ENCODE data around the gene DNAJC16. TPM values are rescaled to one million over a fixed set of nuclear protein-coding genes. Genes with fewer than 3 reads are reported as not detected.
A peak's percentile ranks its signal among the peaks of the same experiment; 100 is the strongest.

The DNAJC16 gene
- total RNA-seq, 4 donors from 2014 or later, result 17.2 to 24.8 (median 19.7) TPM

DNA sequence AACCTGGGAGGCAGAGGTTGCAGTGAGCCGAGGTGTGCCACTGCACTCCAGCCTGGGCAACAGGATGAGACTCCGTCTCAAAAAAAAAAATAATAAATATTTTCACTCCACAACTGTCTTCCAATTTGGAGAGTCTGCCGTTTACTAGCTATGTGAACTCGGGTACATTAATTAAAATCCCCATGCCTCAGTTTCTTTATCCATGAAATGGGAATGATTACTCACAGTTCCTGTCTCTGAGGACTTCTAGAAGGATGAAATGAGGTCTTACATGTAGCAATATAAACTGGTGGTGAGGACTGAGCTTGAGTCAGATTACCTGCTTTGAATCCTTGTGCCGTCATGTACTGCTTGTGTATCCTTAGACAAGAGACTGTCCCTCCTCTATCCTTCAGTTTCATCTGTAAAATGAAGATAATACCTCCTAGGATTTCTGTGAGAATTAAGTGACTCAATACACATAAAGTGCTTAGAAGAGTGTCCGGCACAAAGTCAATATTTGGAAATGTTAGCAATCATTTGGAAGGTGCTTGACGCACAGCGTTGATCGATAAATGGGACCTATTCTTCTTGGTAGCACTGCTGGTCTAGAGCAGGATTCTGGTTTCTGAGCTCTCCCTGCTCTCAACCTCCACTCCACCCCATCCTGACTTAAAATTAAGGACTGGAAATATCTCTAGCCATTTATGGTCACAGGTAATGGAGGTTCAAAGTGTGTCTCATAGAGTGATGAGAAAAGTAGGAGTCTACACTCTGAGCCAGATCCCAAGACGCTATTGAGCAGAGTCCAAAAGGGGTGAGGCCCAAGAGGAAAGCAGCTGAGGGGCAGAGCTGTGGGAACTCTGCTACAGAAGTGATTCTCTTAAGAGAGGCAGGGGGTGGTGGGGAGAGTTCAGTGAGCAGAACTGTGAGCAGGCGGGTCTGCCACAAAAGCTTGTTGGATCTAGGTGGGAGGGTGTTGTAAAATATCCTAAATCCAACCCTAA, 79.0 kb downstream of the DNAJC16 start:
- Histone ChIP-seq H3K27me3 (no peaks in the 10 kb centered on the region), H3K27ac (no peak overlapping the region), H3K4me1 (peaks cover 19% of the 10 kb centered on the region), H3K4me3 (no peak overlapping the region), H3K36me3 (no peaks in the 10 kb centered on the region), H3K9me3 (no peaks in the 10 kb centered on the region)
- 88% methylated on average over 11 of the region's 11 CpGs for WGBS
- TF ChIP-seq POLR2A (IDR thresholded peaks at IDR 0.05) (no peak), POLR2AphosphoS5 (IDR thresholded peaks at IDR 0.05) (no peak)
- TF ChIP-seq, protein P1, sequence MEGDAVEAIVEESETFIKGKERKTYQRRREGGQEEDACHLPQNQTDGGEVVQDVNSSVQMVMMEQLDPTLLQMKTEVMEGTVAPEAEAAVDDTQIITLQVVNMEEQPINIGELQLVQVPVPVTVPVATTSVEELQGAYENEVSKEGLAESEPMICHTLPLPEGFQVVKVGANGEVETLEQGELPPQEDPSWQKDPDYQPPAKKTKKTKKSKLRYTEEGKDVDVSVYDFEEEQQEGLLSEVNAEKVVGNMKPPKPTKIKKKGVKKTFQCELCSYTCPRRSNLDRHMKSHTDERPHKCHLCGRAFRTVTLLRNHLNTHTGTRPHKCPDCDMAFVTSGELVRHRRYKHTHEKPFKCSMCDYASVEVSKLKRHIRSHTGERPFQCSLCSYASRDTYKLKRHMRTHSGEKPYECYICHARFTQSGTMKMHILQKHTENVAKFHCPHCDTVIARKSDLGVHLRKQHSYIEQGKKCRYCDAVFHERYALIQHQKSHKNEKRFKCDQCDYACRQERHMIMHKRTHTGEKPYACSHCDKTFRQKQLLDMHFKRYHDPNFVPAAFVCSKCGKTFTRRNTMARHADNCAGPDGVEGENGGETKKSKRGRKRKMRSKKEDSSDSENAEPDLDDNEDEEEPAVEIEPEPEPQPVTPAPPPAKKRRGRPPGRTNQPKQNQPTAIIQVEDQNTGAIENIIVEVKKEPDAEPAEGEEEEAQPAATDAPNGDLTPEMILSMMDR (IDR thresholded peaks at IDR 0.05), result no peak
- DNase-seq (ENCODE audit: low spot score in 2 of 2), result no peak

DNA sequence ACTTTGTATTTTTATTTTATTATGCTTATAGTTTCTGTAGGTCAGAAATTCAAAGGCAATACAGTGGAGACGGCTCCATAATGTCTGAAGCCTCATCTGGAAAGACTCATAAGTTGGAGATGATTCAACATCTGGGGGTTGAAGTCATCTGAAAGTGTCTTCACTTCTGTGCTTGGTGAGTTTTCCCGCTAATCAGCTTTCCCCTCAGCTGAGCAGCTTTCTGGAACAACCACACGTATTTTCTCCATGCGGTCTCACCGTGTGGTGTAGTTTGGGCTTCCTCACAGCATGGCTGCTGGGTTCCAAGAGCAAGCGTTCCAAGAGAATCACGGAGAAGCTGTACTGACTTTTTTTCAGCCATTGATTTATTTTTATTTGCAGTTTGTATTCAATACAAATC, 83.0 kb downstream of the DNAJC16 start:
- H3K27me3 ChIP-seq, result no peaks in the 10 kb centered on the region
- no peak for DNase-seq (ENCODE audit: low spot score in 2 of 2)
- no peak overlapping the region for H3K27ac ChIP-seq
- H3K4me3 ChIP-seq, result no peak overlapping the region
- 82% methylated on average over 7 of the region's 7 CpGs for WGBS
- no peaks in the 10 kb centered on the region for H3K9me3 ChIP-seq
- no peaks in the 10 kb centered on the region for H3K36me3 ChIP-seq
- TF ChIP-seq POLR2A (IDR thresholded peaks at IDR 0.05), result no peak
- H3K4me1 ChIP-seq, result no peaks in the 10 kb centered on the region

DNA sequence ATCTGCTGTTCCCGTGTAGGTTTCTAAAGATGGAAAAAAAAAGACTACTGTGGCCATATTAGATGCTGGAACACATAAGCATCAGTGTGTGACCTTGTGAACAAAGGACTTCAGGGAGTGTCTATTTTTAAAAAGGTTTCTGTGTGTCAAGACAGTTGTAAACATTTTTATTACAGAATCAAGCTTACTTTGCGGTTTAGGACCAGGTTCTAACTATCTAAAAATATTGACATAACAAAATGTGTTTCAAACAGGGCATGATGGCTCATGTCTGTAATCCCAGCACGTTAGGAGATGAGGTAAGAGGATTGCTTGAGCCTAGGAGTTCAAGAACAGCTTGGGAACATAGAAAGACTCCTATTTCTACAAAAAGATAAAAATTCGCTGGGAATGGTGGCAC, 83.5 kb downstream of the DNAJC16 start:
- WGBS, result 57% methylated on average over 4 of the region's 4 CpGs
- H3K27me3 ChIP-seq, result no peaks in the 10 kb centered on the region
- H3K9me3 ChIP-seq, result no peaks in the 10 kb centered on the region
- no peaks in the 10 kb centered on the region for H3K4me1 ChIP-seq
- DNase-seq (ENCODE audit: low spot score in 2 of 2), result no peak
- H3K27ac ChIP-seq, result no peak overlapping the region
- no peak overlapping the region for H3K4me3 ChIP-seq
- TF ChIP-seq, protein P1 (IDR thresholded peaks at IDR 0.05), result no peak
- no peak for TF ChIP-seq POLR2AphosphoS5 (IDR thresholded peaks at IDR 0.05)
- no peak for TF ChIP-seq EP300 (IDR thresholded peaks at IDR 0.05)
- TF ChIP-seq POLR2A (IDR thresholded peaks at IDR 0.05), result no peak
- no peaks in the 10 kb centered on the region for H3K36me3 ChIP-seq

DNA sequence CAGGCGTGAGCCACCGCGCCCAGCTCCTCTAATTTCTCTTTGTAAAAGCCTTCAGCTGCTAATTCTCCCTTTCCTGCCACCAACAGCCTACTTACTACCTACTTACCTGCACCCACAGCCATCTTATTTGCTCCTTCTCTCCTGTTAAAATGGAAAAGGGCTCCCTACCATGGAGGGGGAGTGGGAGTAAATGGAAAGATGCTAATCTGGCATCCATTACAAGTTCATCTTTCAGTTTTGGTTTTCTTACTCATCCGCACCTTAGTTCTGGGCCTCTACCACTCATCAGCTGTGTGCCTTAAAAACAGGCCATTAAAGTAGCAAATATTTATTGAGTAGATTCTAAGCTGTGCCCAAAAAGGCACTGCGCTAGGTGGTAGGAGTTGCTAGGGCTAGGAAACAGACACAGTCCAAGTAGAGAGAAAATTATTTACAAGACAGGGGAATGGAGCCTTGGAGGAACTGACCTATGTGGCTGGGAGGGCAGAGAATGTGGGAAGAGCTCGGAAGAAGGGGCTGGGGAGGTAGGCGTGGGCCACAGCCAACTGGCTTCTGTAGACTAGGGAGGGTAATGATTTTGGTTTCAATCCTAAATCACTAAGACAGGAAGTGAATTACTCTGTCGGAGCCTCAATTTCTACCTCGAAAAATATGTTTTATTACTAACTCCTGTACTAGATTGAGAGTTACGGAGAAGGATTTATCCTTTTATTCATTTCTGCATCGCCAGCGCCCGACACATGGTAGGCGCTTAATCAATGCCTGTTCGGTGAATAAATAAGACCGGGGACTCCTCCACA, 89.9 kb downstream of the DNAJC16 start:
- no peak for DNase-seq (ENCODE audit: low spot score in 2 of 2)

DNA sequence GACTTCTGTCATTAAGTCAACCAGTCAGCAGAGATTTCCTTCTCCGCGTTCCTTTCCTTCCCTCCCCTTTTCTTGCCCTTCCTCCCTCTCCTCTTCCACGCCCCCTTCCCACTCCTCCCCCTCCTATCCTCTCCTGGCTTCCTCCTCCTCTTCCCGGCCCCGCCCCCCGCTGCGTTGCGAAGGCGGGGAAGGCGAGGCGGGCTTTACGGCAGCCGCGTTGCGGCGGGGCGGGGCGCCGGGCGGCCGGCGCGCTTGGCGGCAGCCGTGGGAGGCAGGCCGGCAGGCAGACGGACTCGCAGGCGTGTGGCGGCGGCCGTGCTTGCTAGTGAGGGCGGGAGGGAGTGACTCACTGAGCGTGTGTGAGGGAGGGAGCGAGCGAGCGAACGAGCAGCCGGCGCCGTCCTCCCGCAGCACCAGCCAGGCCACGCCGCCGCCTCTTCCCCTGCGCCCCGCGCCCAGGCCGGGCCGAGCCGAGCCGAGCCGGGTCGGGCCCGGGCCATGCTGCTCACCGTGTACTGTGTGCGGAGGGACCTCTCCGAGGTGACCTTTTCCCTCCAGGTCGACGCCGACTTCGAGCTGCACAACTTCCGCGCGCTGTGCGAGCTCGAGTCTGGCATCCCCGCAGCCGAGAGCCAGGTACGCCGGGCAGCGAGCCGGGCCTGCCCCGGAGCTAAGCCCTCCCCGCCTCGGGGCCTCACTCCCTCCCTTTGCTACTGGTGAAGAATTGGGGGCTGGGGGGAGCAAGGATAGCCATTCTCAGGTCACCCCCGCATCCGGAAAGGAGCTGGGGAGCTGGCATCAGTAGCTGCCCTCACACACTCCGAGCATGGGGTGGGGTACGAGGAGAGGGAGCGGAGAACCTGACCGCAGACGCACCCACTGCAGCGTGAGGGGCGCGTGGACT, 90.8 kb downstream of the DNAJC16 start, which contains the start of gene DDI2:
Gene DDI2, plus strand, starts transcription at position 286 of the 904 bp plus-strand sequence. Its CDS starts 213 bp downstream, at position 499.
- under 1% methylated on average over 47 of the region's 86 CpGs for WGBS
- Histone ChIP-seq H3K36me3 (no peaks in the 10 kb centered on the region), H3K4me3 (peak within 1 kb of the TSS; percentile 73), H3K4me1 (peaks cover 50% of the 10 kb centered on the region), H3K27ac (peak within 1 kb of the TSS; percentile 99), H3K9me3 (no peaks in the 10 kb centered on the region), H3K27me3 (no peaks in the 10 kb centered on the region)
- TF ChIP-seq POLR2AphosphoS5 (IDR thresholded peaks at IDR 0.05) (peak in 1 of 3 donors; percentile 10), POLR2A (IDR thresholded peaks at IDR 0.05) (peak in 1 of 2 donors; percentile 95)
- TF ChIP-seq, protein P1 (IDR thresholded peaks at IDR 0.05), result no peak
- peak; percentile 97 for DNase-seq (ENCODE audit: low spot score in 2 of 2)

More for the DNA sequence above, 89.9 kb downstream of the DNAJC16 start:
- Histone ChIP-seq H3K4me3 (peak overlapping the region; percentile 73), H3K36me3 (no peaks in the 10 kb centered on the region), H3K9me3 (no peaks in the 10 kb centered on the region), H3K27ac (peak overlapping the region; percentile 99), H3K27me3 (no peaks in the 10 kb centered on the region), H3K4me1 (peaks cover 42% of the 10 kb centered on the region)
- 22% methylated on average over 16 of the region's 16 CpGs for WGBS
- TF ChIP-seq, protein P1 (IDR thresholded peaks at IDR 0.05), result no peak
- TF ChIP-seq POLR2AphosphoS5 (IDR thresholded peaks at IDR 0.05), result peak in 1 of 3 donors; percentile 15
